ENCODE measurements around the gene PXYLP1.
"Not testable (repeated sequence)": the region's sequence is repeated elsewhere in the genome, so short reads cannot be mapped to it uniquely, and the experiment has no call there.

Gene PXYLP1

DNA sequence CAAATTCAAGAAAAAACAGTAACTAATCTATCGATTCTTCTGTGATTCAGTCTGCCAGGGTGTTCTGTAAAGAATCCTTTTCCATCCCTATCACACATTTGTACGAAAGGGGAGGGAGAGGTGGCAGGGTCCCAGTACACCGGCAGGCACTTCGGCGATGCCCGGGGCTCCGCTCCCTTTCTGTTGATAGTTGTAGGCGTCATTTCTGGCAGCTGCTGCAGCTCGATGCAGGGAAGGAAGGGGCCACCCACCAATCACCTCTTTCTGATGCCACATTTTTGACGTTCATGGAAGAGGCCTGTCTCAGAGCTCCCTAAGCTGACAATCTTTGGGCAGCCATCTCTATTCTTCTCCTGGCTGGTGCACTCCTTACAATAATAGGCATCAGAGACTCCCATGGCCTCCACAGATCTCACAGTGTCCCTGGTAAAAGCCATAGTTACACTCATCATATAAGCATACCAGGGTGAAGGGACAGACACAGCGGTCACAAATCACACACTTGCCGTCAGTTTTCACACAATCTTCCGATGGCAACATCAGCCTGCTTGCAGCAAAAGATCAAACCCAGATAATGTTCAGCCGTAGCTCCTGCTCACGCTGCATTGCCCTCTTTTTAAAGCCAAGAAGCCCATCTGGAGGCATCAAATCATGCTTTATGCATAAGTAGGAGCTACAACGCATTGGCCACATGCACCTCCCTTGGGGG is 75.9 kb downstream of the PXYLP1 start:
- no peak overlapping the region for H2AFZ ChIP-seq (ENCODE audit: low read depth, low read length)
- no peaks in the 10 kb centered on the region for H3K9me3 ChIP-seq (ENCODE audit: low read length)
- no peaks in the 10 kb centered on the region for H3K27me3 ChIP-seq (ENCODE audit: insufficient read depth, low read length)
- no peak overlapping the region for H3K4me3 ChIP-seq (ENCODE audit: low read length)
- H3K36me3 ChIP-seq (ENCODE audit: insufficient read depth, low read length), result no peaks in the 10 kb centered on the region
- H3K4me1 ChIP-seq (ENCODE audit: insufficient read depth, low read length), result peaks cover 11% of the 10 kb centered on the region

DNA sequence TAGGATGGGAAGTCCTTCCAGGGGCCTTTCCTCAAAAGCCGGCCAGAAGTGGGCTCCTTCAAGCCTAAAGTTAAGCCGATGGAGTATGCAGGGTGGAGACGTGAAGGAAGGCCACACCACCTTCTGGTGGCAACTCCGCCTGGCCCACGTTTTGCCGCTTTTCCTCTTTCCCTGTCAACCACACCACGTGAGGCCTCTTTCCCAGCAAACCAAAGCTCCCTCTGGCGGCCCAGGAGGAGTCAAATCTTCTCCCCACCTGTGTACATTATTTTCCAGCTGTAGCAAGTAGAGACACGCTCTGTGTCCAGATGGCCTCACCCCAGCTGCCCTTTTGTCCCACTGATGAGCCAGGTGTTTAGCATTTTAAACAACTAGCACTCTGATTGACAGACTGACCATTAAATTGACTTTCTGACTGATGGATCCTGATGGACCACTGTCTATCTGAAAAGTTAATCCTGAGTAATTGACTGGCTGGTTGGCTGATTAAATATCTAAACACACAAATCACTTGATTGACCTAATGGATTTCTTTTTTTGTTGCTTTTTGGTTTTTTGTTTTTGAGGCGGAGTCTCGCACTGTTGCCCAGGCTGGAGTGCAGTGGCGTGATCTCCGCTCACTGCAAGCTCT is 77.1 kb downstream of the PXYLP1 start:
- Histone ChIP-seq H2AFZ (ENCODE audit: low read depth, low read length) (no peak overlapping the region), H3K9me3 (ENCODE audit: low read length) (no peaks in the 10 kb centered on the region), H3K36me3 (ENCODE audit: insufficient read depth, low read length) (no peaks in the 10 kb centered on the region), H3K27me3 (ENCODE audit: insufficient read depth, low read length) (no peaks in the 10 kb centered on the region), H3K4me3 (ENCODE audit: low read length) (no peak overlapping the region), H3K4me1 (ENCODE audit: insufficient read depth, low read length) (peaks cover 11% of the 10 kb centered on the region)

DNA sequence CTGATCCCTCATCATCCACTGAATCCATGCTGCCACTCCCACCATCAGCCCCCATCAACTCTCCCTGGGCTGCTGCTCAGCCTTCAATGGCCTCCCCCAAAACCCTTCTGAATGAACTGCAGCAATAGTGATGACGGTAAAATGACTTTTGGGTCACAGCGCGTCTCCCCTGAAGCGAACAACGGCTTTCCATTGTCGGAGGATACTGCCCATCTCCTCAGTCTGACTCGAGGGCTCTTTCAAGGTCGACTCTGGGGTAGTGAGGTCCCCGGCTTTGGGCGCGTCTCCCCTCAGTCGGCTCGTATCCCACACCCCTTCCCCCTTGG is 79.5 kb downstream of the PXYLP1 start:
- H3K4me1 ChIP-seq (ENCODE audit: insufficient read depth, low read length), result peaks cover 11% of the 10 kb centered on the region
- H3K9me3 ChIP-seq (ENCODE audit: low read length), result no peaks in the 10 kb centered on the region
- peak overlapping the region; percentile 69 for H3K4me3 ChIP-seq (ENCODE audit: low read length)
- H3K27me3 ChIP-seq (ENCODE audit: insufficient read depth, low read length), result no peaks in the 10 kb centered on the region
- peak overlapping the region; percentile 10 for H2AFZ ChIP-seq (ENCODE audit: low read depth, low read length)
- H3K36me3 ChIP-seq (ENCODE audit: insufficient read depth, low read length), result no peaks in the 10 kb centered on the region

DNA sequence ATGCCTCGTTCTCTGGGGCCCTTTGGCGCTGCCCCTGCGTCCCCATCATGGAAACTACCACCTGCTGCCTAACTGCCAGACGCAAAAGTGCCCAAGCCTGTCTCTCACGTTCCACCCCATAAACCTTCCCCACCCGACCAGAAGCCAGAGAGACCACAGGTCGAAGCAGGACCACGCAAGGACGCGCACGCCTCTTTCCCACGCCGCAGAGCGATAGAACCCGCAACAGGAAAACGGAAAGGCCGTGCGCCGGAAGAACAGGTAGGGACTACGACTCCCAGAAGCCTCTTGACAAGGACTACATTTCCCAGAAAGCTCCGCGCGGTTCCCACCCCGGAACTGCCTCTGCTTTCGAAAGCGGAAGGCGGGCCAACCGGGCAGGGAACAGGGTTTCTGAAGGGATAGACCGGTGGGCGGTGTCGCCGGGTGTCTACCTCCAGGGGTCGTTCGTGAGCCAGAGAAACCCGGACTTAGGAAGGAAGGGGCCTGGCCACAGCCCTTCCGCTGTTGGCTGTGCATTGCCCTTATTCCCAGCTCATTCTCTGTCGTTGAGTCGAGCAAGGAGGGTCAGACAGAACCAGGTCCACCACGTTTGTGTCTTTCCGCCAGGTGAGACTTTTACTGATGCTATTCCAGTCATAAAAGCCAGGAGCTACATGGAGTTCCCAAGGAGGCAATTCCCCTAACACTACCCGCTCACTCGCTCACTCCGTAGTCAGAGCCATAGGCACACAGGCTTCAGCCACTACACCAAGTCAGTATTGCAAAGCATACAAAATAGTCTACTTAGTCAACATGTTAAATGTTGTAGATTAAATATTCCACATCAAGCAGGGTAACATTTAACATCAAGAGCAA is 80.1 kb downstream of the PXYLP1 start:
- Histone ChIP-seq H3K4me3 (ENCODE audit: low read length) (peak overlapping the region; percentile 69), H3K9me3 (ENCODE audit: low read length) (no peaks in the 10 kb centered on the region), H3K4me1 (ENCODE audit: insufficient read depth, low read length) (peaks cover 11% of the 10 kb centered on the region), H3K36me3 (ENCODE audit: insufficient read depth, low read length) (no peaks in the 10 kb centered on the region), H2AFZ (ENCODE audit: low read depth, low read length) (peak overlapping the region; percentile 50), H3K27me3 (ENCODE audit: insufficient read depth, low read length) (no peaks in the 10 kb centered on the region)

DNA sequence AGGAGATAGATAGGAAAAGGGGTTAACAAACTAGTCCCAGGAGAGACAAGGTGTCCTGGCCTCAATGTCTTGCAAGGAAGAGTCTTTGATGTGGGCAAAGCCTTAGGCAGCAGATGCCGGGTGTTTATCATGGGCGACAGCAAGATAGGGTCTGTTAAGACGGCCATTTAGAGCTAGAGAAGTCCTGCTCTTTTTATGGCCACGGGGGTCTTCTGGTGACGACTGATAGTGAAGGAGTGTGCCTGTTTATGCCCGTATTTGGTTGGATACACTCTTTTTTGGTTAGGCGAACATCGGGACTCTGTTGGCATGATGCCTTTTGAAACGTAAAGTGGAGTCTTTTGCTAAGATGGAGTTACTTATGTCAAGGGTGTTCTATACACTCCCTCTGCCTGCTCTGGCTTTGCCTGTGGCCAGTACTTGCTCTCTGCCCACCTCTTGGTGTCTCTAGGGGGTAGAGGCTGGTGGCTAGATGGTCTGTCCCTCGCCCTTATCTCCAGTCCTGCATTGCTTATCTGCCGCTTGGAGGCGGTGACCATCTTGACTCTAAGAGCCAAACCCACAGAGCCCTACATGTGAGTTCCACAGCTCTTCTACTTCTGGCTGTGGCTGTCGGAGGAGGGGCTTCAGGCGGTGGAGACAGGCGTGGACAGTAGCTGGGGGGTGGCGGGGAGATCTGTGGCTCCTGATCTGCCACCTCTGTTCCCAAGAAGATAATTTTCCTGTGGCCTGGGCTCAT is 80.9 kb downstream of the PXYLP1 start:
- Histone ChIP-seq H3K27me3 (ENCODE audit: insufficient read depth, low read length) (no peaks in the 10 kb centered on the region), H2AFZ (ENCODE audit: low read depth, low read length) (peak overlapping the region; percentile 50), H3K4me3 (ENCODE audit: low read length) (peak overlapping the region; percentile 32), H3K36me3 (ENCODE audit: insufficient read depth, low read length) (no peaks in the 10 kb centered on the region), H3K9me3 (ENCODE audit: low read length) (no peaks in the 10 kb centered on the region), H3K4me1 (ENCODE audit: insufficient read depth, low read length) (peaks cover 11% of the 10 kb centered on the region)

DNA sequence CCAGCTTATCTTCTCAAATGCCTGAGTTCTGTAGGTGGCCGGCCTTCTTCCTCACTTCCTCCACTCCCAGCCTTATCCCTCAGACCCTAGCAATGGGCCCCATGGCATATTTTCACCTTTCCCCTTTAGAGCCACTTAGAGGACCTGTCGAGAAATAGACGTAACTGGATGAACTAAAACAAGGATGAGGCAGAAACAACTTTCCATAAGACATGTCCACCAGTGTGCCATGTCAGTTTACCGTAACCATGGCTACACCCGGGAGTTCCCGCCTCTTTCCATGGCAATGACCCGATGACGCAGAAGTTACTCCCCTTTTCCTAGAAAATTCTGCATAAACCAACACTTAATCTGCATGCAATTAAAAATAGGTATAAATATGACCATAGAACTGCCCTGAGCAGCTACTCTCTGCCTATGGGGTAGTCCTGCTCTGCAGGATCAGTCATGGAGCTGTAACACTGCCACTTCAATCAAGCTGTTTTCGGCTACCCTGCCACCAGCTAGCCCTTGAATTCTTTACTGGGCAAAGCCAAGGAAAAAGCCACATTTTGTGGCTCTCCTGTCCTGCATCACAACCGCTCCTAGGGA is 81.6 kb downstream of the PXYLP1 start:
- Histone ChIP-seq H3K36me3 (ENCODE audit: insufficient read depth, low read length) (no peaks in the 10 kb centered on the region), H3K4me3 (ENCODE audit: low read length) (no peak overlapping the region), H3K9me3 (ENCODE audit: low read length) (no peaks in the 10 kb centered on the region), H3K27me3 (ENCODE audit: insufficient read depth, low read length) (no peaks in the 10 kb centered on the region), H3K4me1 (ENCODE audit: insufficient read depth, low read length) (peaks cover 11% of the 10 kb centered on the region), H2AFZ (ENCODE audit: low read depth, low read length) (no peak overlapping the region)

DNA sequence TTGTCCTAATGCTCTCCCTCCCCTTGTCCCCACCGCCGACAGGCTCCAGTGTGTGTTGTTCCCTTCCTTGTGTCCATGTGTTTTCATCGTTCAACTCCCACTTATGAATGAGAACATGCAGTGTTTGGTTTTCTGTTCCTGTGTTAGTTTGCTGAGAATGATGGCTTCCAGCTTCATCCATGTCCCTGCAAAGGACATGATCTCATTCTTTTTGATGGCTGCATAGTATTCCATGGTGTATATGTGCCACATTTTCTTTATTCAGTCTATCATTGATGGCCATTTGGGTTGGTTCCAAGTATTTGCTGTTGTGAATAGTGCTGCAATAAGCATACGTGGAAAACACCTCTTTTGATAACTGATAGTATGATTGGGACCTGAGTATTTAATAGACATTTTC is 82.8 kb downstream of the PXYLP1 start:
- not testable (repeated sequence) for H3K27me3 ChIP-seq (ENCODE audit: insufficient read depth, low read length); H3K36me3 ChIP-seq (ENCODE audit: insufficient read depth, low read length); H3K9me3 ChIP-seq (ENCODE audit: low read length); H2AFZ ChIP-seq (ENCODE audit: low read depth, low read length); H3K4me3 ChIP-seq (ENCODE audit: low read length)
- peaks cover 11% of the 10 kb centered on the region for H3K4me1 ChIP-seq (ENCODE audit: insufficient read depth, low read length)

DNA sequence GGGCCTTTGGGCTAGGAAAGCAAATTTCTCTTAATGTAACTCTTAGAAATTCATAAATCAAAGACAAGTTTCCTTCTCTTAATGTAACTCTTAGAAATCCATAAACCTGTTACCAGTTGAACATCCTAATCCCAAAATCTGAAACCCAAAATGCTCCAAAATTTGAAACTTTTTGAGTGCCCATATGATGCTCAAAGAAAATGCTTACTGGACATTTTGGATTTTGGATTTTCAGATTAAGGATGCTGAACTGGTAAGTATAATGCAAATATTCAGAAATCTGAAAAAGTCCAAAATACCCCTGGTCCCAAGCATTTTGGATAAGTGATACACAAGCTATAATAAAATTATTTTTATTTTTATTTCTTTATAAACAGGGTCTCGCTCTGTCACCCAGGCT is 85.2 kb downstream of the PXYLP1 start:
- Histone ChIP-seq H3K9me3 (ENCODE audit: low read length) (no peaks in the 10 kb centered on the region), H3K36me3 (ENCODE audit: insufficient read depth, low read length) (no peaks in the 10 kb centered on the region), H3K4me3 (ENCODE audit: low read length) (no peak overlapping the region), H3K27me3 (ENCODE audit: insufficient read depth, low read length) (no peaks in the 10 kb centered on the region), H3K4me1 (ENCODE audit: insufficient read depth, low read length) (peaks cover 5% of the 10 kb centered on the region), H2AFZ (ENCODE audit: low read depth, low read length) (no peak overlapping the region)

DNA sequence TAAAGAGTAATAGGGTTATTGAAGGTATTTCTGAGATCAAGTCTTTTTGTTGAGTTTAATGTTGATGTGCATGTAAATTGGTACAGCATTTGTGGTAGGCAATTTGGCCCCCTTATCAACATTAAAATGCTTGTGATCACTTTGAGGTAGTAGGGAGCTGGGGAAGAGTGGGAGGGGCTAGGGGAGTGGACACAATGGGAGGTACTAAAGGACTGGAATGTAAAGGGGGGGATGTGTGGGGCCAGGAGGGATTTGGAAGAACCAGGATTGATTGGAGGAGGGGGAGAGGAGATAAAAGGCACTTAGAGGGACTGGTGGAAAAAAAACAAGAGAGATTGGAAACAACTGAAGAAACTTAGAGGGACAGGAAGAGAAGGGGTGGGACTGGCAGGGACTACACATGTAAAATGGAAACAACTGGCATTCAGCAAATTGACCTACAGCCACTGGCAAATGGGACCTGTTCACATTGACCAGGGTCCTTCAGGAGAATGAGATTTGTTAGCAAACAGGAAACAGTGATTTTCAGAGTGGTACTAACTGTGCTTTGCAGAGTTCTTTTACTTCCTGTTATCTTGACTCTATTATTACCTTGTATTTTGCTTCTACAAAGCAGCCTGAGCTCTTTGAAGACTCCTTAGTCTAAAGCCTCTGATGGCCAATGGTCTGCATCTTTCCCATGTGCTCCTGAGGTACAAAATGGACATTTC is 88.9 kb downstream of the PXYLP1 start:
- no peak overlapping the region for H2AFZ ChIP-seq (ENCODE audit: low read depth, low read length)
- H3K9me3 ChIP-seq (ENCODE audit: low read length), result no peaks in the 10 kb centered on the region
- no peaks in the 10 kb centered on the region for H3K4me1 ChIP-seq (ENCODE audit: insufficient read depth, low read length)
- no peak overlapping the region for H3K4me3 ChIP-seq (ENCODE audit: low read length)
- no peaks in the 10 kb centered on the region for H3K27me3 ChIP-seq (ENCODE audit: insufficient read depth, low read length)
- no peaks in the 10 kb centered on the region for H3K36me3 ChIP-seq (ENCODE audit: insufficient read depth, low read length)

DNA sequence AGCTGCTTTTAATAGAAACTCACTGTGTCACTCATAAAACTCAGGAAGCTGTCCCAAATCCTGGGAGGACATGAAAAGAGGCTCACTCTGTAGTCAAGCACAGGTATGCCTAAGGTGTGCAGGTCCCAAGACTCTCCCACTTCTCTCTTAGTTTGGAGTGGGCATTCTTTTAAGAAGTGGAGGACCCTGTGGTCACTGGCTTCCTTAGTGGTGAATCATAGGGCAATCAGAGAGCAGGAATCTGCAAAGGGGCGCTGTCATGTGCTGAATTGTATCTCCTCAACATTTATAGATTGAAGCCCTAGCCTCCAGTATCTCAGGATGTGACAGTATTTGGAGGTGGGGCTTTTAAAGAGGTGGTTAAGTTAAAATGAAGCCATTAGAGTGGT is 89.5 kb downstream of the PXYLP1 start:
- no peaks in the 10 kb centered on the region for H3K4me1 ChIP-seq (ENCODE audit: insufficient read depth, low read length)
- no peaks in the 10 kb centered on the region for H3K27me3 ChIP-seq (ENCODE audit: insufficient read depth, low read length)
- H3K4me3 ChIP-seq (ENCODE audit: low read length), result no peak overlapping the region
- no peaks in the 10 kb centered on the region for H3K9me3 ChIP-seq (ENCODE audit: low read length)
- no peak overlapping the region for H2AFZ ChIP-seq (ENCODE audit: low read depth, low read length)
- no peaks in the 10 kb centered on the region for H3K36me3 ChIP-seq (ENCODE audit: insufficient read depth, low read length)

DNA sequence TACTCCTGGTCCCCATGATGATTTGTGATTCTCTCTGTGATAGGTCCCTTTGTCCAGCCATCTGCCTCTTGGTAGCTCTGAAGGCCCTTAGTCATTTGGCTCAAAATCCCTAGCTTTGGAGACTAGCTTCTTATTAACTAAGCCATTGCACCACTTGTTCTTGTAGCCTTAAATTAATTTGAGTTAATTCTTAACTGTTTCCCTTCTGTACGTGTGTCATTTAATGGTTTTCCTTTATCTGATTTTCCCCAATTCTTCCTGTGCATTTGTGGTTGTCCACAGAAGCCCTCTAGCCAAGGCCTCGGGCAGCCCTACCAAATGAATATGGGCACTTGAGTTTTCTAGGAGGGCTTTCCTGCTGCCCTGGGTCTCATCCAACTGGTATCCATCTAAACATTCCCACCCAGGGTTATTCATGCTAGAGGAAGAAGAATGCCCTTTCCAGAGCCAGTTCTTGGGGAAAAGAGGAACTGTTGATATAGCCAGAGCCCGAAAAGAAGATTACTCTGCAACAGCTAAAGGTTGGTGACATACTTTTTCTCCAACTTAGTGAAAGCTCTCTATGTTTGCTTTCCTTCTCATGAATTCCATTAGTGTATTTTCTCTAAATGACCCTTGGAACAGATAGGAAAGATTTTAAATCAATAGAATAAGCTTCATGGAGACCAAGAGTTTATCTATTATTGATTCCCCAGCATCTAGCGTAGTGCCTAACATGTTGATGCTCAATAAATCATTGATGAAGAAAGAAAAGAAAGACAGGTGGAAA is 92.5 kb downstream of the PXYLP1 start:
- Histone ChIP-seq H3K4me1 (ENCODE audit: insufficient read depth, low read length) (peaks cover 8% of the 10 kb centered on the region), H3K27me3 (ENCODE audit: insufficient read depth, low read length) (no peaks in the 10 kb centered on the region), H2AFZ (ENCODE audit: low read depth, low read length) (no peak overlapping the region), H3K9me3 (ENCODE audit: low read length) (no peaks in the 10 kb centered on the region), H3K4me3 (ENCODE audit: low read length) (no peak overlapping the region), H3K36me3 (ENCODE audit: insufficient read depth, low read length) (no peaks in the 10 kb centered on the region)

DNA sequence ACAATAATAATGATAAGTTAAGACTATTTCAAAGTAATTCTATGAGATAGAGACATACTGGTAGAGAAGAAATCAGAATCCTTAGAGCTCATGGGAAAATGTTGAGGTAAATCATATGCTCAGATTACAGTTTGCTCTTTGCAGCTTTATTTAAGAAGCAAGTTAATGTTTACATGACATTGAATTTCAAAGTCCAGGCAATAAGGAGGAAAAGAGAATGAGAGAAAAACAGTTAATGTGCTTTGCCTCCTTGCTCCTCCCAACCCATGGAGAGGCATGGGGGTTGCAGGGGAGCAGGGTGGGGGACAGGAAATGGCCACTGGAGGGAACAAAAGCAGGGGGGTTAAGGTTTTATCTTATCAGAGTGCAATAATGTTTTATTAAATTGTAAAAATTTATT is 94.5 kb downstream of the PXYLP1 start:
- H3K4me1 ChIP-seq (ENCODE audit: insufficient read depth, low read length), result peaks cover 20% of the 10 kb centered on the region
- H3K27me3 ChIP-seq (ENCODE audit: insufficient read depth, low read length), result no peaks in the 10 kb centered on the region
- H3K36me3 ChIP-seq (ENCODE audit: insufficient read depth, low read length), result no peaks in the 10 kb centered on the region
- no peak overlapping the region for H2AFZ ChIP-seq (ENCODE audit: low read depth, low read length)
- no peaks in the 10 kb centered on the region for H3K9me3 ChIP-seq (ENCODE audit: low read length)
- H3K4me3 ChIP-seq (ENCODE audit: low read length), result no peak overlapping the region
